H1 (cell line): ENCODE results near the gene TRIP13. TPM values are rescaled to one million over a fixed set of nuclear protein-coding genes. Genes with fewer than 3 reads are reported as not detected.

Experiments used
- CTCF ChIA-PET: fragments of 300-600 bp; sonication (Branson Sonifier 250); formaldehyde crosslinking; loops from one replicate; lab custom pipeline; 2021; ENCODE audit not compliant: partially characterized antibody; lab: Charles Lee
- POLR2A ChIA-PET: fragments of 300-600 bp; sonication (Branson Sonifier 250); formaldehyde crosslinking; loops from one replicate; lab custom pipeline; 2021; ENCODE audit warnings: inconsistent platforms; ENCODE audit not compliant: partially characterized antibody; lab: Charles Lee
- DNase-seq, 2 experiments: peaks; one replicate each; pipeline versions ENCODE4 v3.0.0 to v3.0.0-alpha.2; 2010 to 2022; ENCODE audit warnings: low spot score in 2 of 2, low read depth in 1 of 2, mixed read lengths in 1 of 2
- FAIRE-seq: peaks from 2 replicates; lab custom pipeline; 2011; peaks lifted over from hg19 to GRCh38; lab: Jason Lieb, UNC
- H2AFZ ChIP-seq: 2 replicates; pipeline ENCODE4 v1.8.1; 2012; ENCODE audit warnings: low read length, inconsistent platforms
- H2AK5ac ChIP-seq: 2 replicates; pipeline ENCODE4 v1.6.1; 2013; ENCODE audit warnings: low read depth, low read length
- H2BK120ac ChIP-seq: replicated peaks from 2 replicates; pipeline ENCODE3; 2013; ENCODE audit warnings: low read depth, low read length, inconsistent platforms
- H2BK12ac ChIP-seq: 2 replicates; pipeline ENCODE4 v1.6.1; 2013; ENCODE audit warnings: low read depth, low read length
- H2BK15ac ChIP-seq: 2 replicates; pipeline ENCODE4 v1.6.1; 2013; ENCODE audit warnings: low read length
- H2BK20ac ChIP-seq: 2 replicates; pipeline ENCODE4 v1.6.1; 2013; ENCODE audit warnings: low read length
- H2BK5ac ChIP-seq: 2 replicates; pipeline ENCODE4 v1.6.1; 2013; ENCODE audit warnings: low read depth, low read length
- H3K14ac ChIP-seq: 2 replicates; pipeline ENCODE4 v1.6.1; 2013; ENCODE audit warnings: inconsistent platforms; ENCODE audit not compliant: insufficient read length
- H3K18ac ChIP-seq: 2 replicates; pipeline ENCODE4 v1.6.1; 2013; ENCODE audit warnings: low read length; ENCODE audit errors: extremely low read depth
- H3K23ac ChIP-seq: 2 replicates; pipeline ENCODE4 v1.6.1; 2013; ENCODE audit warnings: inconsistent platforms; ENCODE audit not compliant: insufficient read length
- H3K23me2 ChIP-seq: 2 replicates; pipeline ENCODE4 v1.6.1; 2013; ENCODE audit warnings: low read depth, low read length
- H3K27ac ChIP-seq: 2 replicates; pipeline ENCODE4 v1.6.1; 2011; ENCODE audit warnings: low read depth, low read length, inconsistent platforms
- H3K27me3 ChIP-seq, 4 experiments: replicated peaks in 1 of 4; 1 replicate in 1 of 4; 2 replicates in 3 of 4; pipeline versions ENCODE4 v1.6.1 to v1.8.1; 2011 to 2013; ENCODE audit warnings: low read length in 3 of 4, mild to moderate bottlenecking in 3 of 4, inconsistent platforms in 2 of 4, mixed read lengths in 2 of 4, moderate library complexity in 1 of 4; ENCODE audit not compliant: control insufficient read depth in 3 of 4, insufficient read depth in 3 of 4; ENCODE audit errors: extremely low read depth in 1 of 4
- H3K36me3 ChIP-seq, 4 experiments: 2 replicates each; pipeline versions ENCODE4 v1.6.1 to v1.8.1; 2011 to 2013; ENCODE audit warnings: mild to moderate bottlenecking in 4 of 4, low read length in 3 of 4, moderate library complexity in 2 of 4, control low read depth in 1 of 4, inconsistent platforms in 1 of 4; ENCODE audit not compliant: insufficient read depth in 4 of 4, control insufficient read depth in 2 of 4
- H3K4ac ChIP-seq: replicated peaks from 2 replicates; pipeline ENCODE3; 2013; ENCODE audit warnings: low read length, low read depth, mixed read lengths, inconsistent platforms; ENCODE audit not compliant: insufficient read length
- H3K4me1 ChIP-seq, 4 experiments: replicated peaks in 1 of 4; 1 replicate in 1 of 4; 2 replicates in 3 of 4; pipeline versions ENCODE4 v1.6.1 to v1.8.1; 2011 to 2013; ENCODE audit warnings: low read length in 3 of 4, inconsistent platforms in 2 of 4, mixed read lengths in 1 of 4; ENCODE audit not compliant: insufficient read depth in 4 of 4, control insufficient read depth in 3 of 4
- H3K4me2 ChIP-seq, 2 experiments: 2 replicates each; pipeline versions ENCODE4 v1.6.1 to v1.8.1; 2011 to 2013; ENCODE audit warnings: low read depth in 2 of 2, low read length in 2 of 2, control low read depth in 1 of 2, inconsistent platforms in 1 of 2, mild to moderate bottlenecking in 1 of 2; ENCODE audit not compliant: insufficient read depth in 1 of 2
- H3K4me3 ChIP-seq, 4 experiments: fragments of 200-600, 300-600 bp in 1 of 4; sonication (generic), shearing (Covaris generic), sonication (Bioruptor Twin) in 1 of 4; 2 replicates each; pipeline versions ENCODE4 v1.5.1 to v1.8.1; 2011 to 2016; ENCODE audit warnings: low read length in 4 of 4, low read depth in 3 of 4, control low read depth in 2 of 4, inconsistent platforms in 2 of 4, mild to moderate bottlenecking in 2 of 4, mixed read lengths in 1 of 4, moderate library complexity in 1 of 4; ENCODE audit not compliant: insufficient read depth in 2 of 4; ENCODE audit errors: extremely low read depth in 1 of 4
- H3K56ac ChIP-seq: replicated peaks from 2 replicates; pipeline ENCODE3; 2013; ENCODE audit warnings: low read depth, mild to moderate bottlenecking, mixed read lengths, low read length, inconsistent platforms; ENCODE audit not compliant: insufficient read length
- H3K79me1 ChIP-seq: 2 replicates; pipeline ENCODE4 v1.6.1; 2013; ENCODE audit warnings: low read depth, low read length, control low read depth
- H3K79me2 ChIP-seq, 2 experiments: 2 replicates each; pipeline versions ENCODE4 v1.6.1 to v1.8.1; 2012 to 2013; ENCODE audit warnings: low read length in 2 of 2, mild to moderate bottlenecking in 2 of 2, inconsistent platforms in 1 of 2; ENCODE audit not compliant: insufficient read depth in 2 of 2, control insufficient read depth in 1 of 2
- H3K9ac ChIP-seq, 4 experiments: replicated peaks in 1 of 4; 1 replicate in 1 of 4; 2 replicates in 3 of 4; pipeline versions ENCODE4 v1.6.1 to v1.8.1; 2011 to 2013; ENCODE audit warnings: low read depth in 3 of 4, low read length in 3 of 4, control low read depth in 2 of 4, mild to moderate bottlenecking in 2 of 4, moderate library complexity in 2 of 4, inconsistent platforms in 1 of 4; ENCODE audit errors: extremely low read depth in 1 of 4
- H3K9me3 ChIP-seq, 2 experiments: 2 replicates each; pipeline versions ENCODE4 v1.6.1 to v1.8.1; 2012 to 2013; ENCODE audit warnings: mild to moderate bottlenecking in 2 of 2, moderate library complexity in 2 of 2, control low read depth in 1 of 2, inconsistent platforms in 1 of 2, low read depth in 1 of 2, low read length in 1 of 2, mixed read lengths in 1 of 2; ENCODE audit not compliant: insufficient read depth in 2 of 2
- H4K20me1 ChIP-seq, 2 experiments: replicated peaks in 1 of 2; 2 replicates each; pipeline versions ENCODE3 to v1.8.1; 2011 to 2013; ENCODE audit warnings: inconsistent platforms in 2 of 2, low read length in 2 of 2, mild to moderate bottlenecking in 1 of 2; ENCODE audit not compliant: insufficient read depth in 2 of 2, control insufficient read depth in 1 of 2
- H4K5ac ChIP-seq: 2 replicates; pipeline ENCODE4 v1.6.1; 2013; ENCODE audit warnings: low read length, low read depth, mixed read lengths, inconsistent platforms; ENCODE audit not compliant: insufficient read length
- H4K8ac ChIP-seq: 2 replicates; pipeline ENCODE4 v1.8.0; 2013; ENCODE audit warnings: mild to moderate bottlenecking, moderate library complexity, low read length, inconsistent platforms; ENCODE audit not compliant: insufficient read depth; ENCODE audit errors: extremely low read depth
- H4K91ac ChIP-seq: replicated peaks from 2 replicates; pipeline ENCODE3; 2013; ENCODE audit warnings: low read length, mixed read lengths, inconsistent platforms; ENCODE audit not compliant: insufficient read length
- CHD1 ChIP-seq: IDR thresholded peaks from 2 replicates; pipeline ENCODE4 v1.6.1; 2012; ENCODE audit warnings: low read depth, low read length, improper control_type of control experiment
- CHD2 ChIP-seq: IDR thresholded peaks from 2 replicates; pipeline ENCODE4 v1.6.1; 2012; ENCODE audit warnings: low read length, improper control_type of control experiment
- CREB1 ChIP-seq: IDR thresholded peaks from 2 replicates; pipeline ENCODE4 v1.6.1; 2012; ENCODE audit warnings: inconsistent platforms
- NRF1 ChIP-seq: IDR thresholded peaks from 2 replicates; pipeline ENCODE4 v1.6.1; 2011; ENCODE audit warnings: mild to moderate bottlenecking, low read depth, low read length, improper control_type of control experiment
- PHF8 ChIP-seq: fragments of 200-600 bp; sonication (generic); conservative IDR thresholded peaks from 2 replicates; pipeline ENCODE4 v1.7.1; 2012; ENCODE audit warnings: low read depth, mild to moderate bottlenecking, inconsistent platforms, low read length, moderate library complexity
- SP2 ChIP-seq: IDR thresholded peaks from 2 replicates; pipeline ENCODE4 v1.6.1; 2012; ENCODE audit warnings: mild to moderate bottlenecking, low read length, inconsistent platforms
- WGBS, 2 experiments: shearing (Covaris generic) in 1 of 2; methylation state at CpG; one replicate each; pipeline versions ENCODE4 v1.1.6 to v1.1.7; 2013 to 2015; ENCODE audit warnings: low lambda C conversion rate in 2 of 2, mixed read lengths in 2 of 2, inconsistent platforms in 1 of 2, low coverage in 1 of 2, missing lambda C conversion rate in 1 of 2; ENCODE audit not compliant: insufficient replicate concordance in 2 of 2, insufficient coverage in 1 of 2, insufficient read length in 1 of 2; ENCODE audit errors: extremely low coverage in 1 of 2, missing lambda C conversion rate in 1 of 2; 5-methylcytosine and 5-hydroxymethylcytosine counted together
- polyA plus RNA-seq, 7 experiments: library from polyadenylated mRNA; depleted of rRNA in 3 of 7; stranded (reverse) in 5 of 7; unstranded in 2 of 7; fragments of >200 nt in 5 of 7; fragments of 200-250 nt in 2 of 7; gene quantifications; 1 replicate in 5 of 7; 2 replicates in 1 of 7; 4 replicates in 1 of 7; pipeline versions ENCODE4 v1.2.1 to v1.2.3, GENCODE V29; 2011 to 2013; ENCODE audit warnings: missing spikeins in 2 of 7, mixed read lengths in 2 of 7
- total RNA-seq: library from RNA; stranded (reverse); fragmentation: NEBNext Ultra II Directional; extraction: Animal tissue kit (Norgen Biotek cat#: 25700); gene quantifications from 2 replicates; pipeline ENCODE4 v1.2.1, GENCODE V29; 2021
- TF ChIP-seq, protein P1 (sequence below), 3 experiments: IDR thresholded peaks; 1 replicate in 2 of 3; 2 replicates in 1 of 3; pipeline versions ENCODE4 v1.5.1 to v1.6.1; 2011; ENCODE audit warnings: low read length in 3 of 3, mild to moderate bottlenecking in 3 of 3, inconsistent platforms in 2 of 3, low read depth in 1 of 3, moderate library complexity in 1 of 3; ENCODE audit not compliant: insufficient read depth in 1 of 3; ENCODE audit errors: control extremely low read depth in 1 of 3

Gene TRIP13
- total and polyA plus RNA-seq, 2 of the 8 experiments (the other 6 are each of a cell fraction or from before 2014, with no cell fraction given) = 20.0 to 39.2 TPM

GRCh38 chr5:939368-939767, 46.7 kb downstream of the TRIP13 start:
- H2BK12ac ChIP-seq = no peak overlapping the region
- TF ChIP-seq PHF8 (no peak), CREB1 (no peak), NRF1 (no peak), CHD1 (no peak), CHD2 (no peak), SP2 (no peak)
- TF ChIP-seq, protein P1, sequence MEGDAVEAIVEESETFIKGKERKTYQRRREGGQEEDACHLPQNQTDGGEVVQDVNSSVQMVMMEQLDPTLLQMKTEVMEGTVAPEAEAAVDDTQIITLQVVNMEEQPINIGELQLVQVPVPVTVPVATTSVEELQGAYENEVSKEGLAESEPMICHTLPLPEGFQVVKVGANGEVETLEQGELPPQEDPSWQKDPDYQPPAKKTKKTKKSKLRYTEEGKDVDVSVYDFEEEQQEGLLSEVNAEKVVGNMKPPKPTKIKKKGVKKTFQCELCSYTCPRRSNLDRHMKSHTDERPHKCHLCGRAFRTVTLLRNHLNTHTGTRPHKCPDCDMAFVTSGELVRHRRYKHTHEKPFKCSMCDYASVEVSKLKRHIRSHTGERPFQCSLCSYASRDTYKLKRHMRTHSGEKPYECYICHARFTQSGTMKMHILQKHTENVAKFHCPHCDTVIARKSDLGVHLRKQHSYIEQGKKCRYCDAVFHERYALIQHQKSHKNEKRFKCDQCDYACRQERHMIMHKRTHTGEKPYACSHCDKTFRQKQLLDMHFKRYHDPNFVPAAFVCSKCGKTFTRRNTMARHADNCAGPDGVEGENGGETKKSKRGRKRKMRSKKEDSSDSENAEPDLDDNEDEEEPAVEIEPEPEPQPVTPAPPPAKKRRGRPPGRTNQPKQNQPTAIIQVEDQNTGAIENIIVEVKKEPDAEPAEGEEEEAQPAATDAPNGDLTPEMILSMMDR (IDR thresholded peaks at IDR 0.05; ENCODE audit: control extremely low read depth in 1 of 3, insufficient read depth in 1 of 3, low read depth in 1 of 3, low read length in 3 of 3) = no peak
- TF ChIP-seq, all 59 proteins: peak for 0
- no peaks in the 10 kb centered on the region; a peak in 1 of 7 replicates for H3K27me3 ChIP-seq
- H4K91ac ChIP-seq = no peak overlapping the region
- H2BK15ac ChIP-seq = no peak overlapping the region
- H3K9ac ChIP-seq = no peak overlapping the region
- H3K14ac ChIP-seq = no peak overlapping the region
- no peak overlapping the region for H3K18ac ChIP-seq
- no peak overlapping the region for H3K4ac ChIP-seq
- DNase-seq (no peak), FAIRE-seq (no peak)
- ChIA-PET POLR2A (no interaction called here), CTCF (interaction anchor here (0.6 to 1.5 kb wide), 3 partner anchors 9 to 270 kb away, joined by 3 to 5 read pairs (median 3); no protein-coding TSS in a partner anchor)
- H2BK20ac ChIP-seq = no peak overlapping the region
- H3K23ac ChIP-seq = no peak overlapping the region
- no peaks in the 10 kb centered on the region for H4K20me1 ChIP-seq
- H2AK5ac ChIP-seq = no peak overlapping the region
- H4K5ac ChIP-seq = no peak overlapping the region
- no peak overlapping the region for H2AFZ ChIP-seq
- 84% methylated on average over 7 of the region's 7 CpGs; no CpG with 5 or more reads in 1 of the 2 experiments for WGBS, 2 experiments
- H3K56ac ChIP-seq = no peak overlapping the region
- no peak overlapping the region for H2BK120ac ChIP-seq
- H3K4me2 ChIP-seq = no peak overlapping the region
- H4K8ac ChIP-seq = no peak overlapping the region
- no peaks in the 10 kb centered on the region for H3K79me1 ChIP-seq
- H3K23me2 ChIP-seq = no peaks in the 10 kb centered on the region
- no peak overlapping the region for H2BK5ac ChIP-seq
- no peaks in the 10 kb centered on the region for H3K4me1 ChIP-seq
- H3K9me3 ChIP-seq = no peaks in the 10 kb centered on the region
- H3K27ac ChIP-seq = no peak overlapping the region
- H3K36me3 ChIP-seq = no peaks in the 10 kb centered on the region
- no peak overlapping the region for H3K4me3 ChIP-seq
- H3K79me2 ChIP-seq = no peaks in the 10 kb centered on the region
